MCF 10A (cell line): ENCODE data around the gene OR4N5. TPM values are rescaled to one million over a fixed set of nuclear protein-coding genes. Genes with fewer than 3 reads are reported as not detected.
"Not testable (repeated sequence)": the region's sequence is repeated elsewhere in the genome, so short reads cannot be mapped to it uniquely, and the experiment has no call there.

Experiments
- Bru-seq: library from RNA; stranded (reverse); fragments of 400-500 nt; gene quantifications from one replicate; lab custom pipeline; 2021; lab: Mats Ljungman, UMichigan
- BruChase-seq, 2 experiments: library from RNA; stranded (reverse); fragments of 400-500 nt; gene quantifications; one replicate each; lab custom pipeline; 2021; lab: Mats Ljungman, UMichigan
- BruUV-seq: library from RNA; stranded (reverse); fragments of 400-500 nt; replicated peaks from 2 replicates; lab custom pipeline; 2021; lab: Mats Ljungman, UMichigan
- CTCF ChIA-PET: fragments of 300-600 bp; sonication (Branson Sonifier 250); formaldehyde crosslinking; extraction: SDS; loops from one replicate; lab custom pipeline; 2021; ENCODE audit warnings: antibody characterized with exemption, inconsistent platforms; lab: Yijun Ruan, JAX
- POLR2A ChIA-PET: fragments of 300-600, 350-650 bp; sonication (Branson Sonifier 250); formaldehyde crosslinking; extraction: SDS; loops from one replicate; lab custom pipeline; 2020; ENCODE audit warnings: antibody characterized with exemption, inconsistent platforms; lab: Yijun Ruan, JAX
- DNase-seq: peaks from one replicate; pipeline ENCODE4 v3.0.0-alpha.2; 2018; ENCODE audit not compliant: unreplicated experiment
- H3K27ac Mint-ChIP-seq: one replicate; pipeline ENCODE4 v1.8.0; 2022; ENCODE audit warnings: mild to moderate bottlenecking, low read depth, mixed read lengths; ENCODE audit not compliant: unreplicated experiment
- H3K27me3 Mint-ChIP-seq: one replicate; pipeline ENCODE4 v1.8.0; 2022; ENCODE audit warnings: mixed read lengths; ENCODE audit not compliant: insufficient read depth, unreplicated experiment
- H3K36me3 Mint-ChIP-seq: one replicate; pipeline ENCODE4 v1.8.0; 2022; ENCODE audit warnings: mild to moderate bottlenecking, moderate library complexity, mixed read lengths; ENCODE audit not compliant: insufficient read depth, unreplicated experiment
- H3K4me1 Mint-ChIP-seq: one replicate; pipeline ENCODE4 v1.8.0; 2022; ENCODE audit warnings: mixed read lengths; ENCODE audit not compliant: insufficient read depth, unreplicated experiment
- H3K4me3 Mint-ChIP-seq: one replicate; pipeline ENCODE4 v1.8.0; 2022; ENCODE audit warnings: mild to moderate bottlenecking, moderate library complexity, mixed read lengths; ENCODE audit not compliant: unreplicated experiment
- H3K9me3 Mint-ChIP-seq: one replicate; pipeline ENCODE4 v1.8.0; 2022; ENCODE audit warnings: mixed read lengths; ENCODE audit not compliant: unreplicated experiment
- intact Hi-C: fragments of 100-400 bp; cut with micrococcal nuclease; formaldehyde crosslinking; loops from 2 replicates; pipeline ENCODE4 v1.14.1; 2022
- long read RNA-seq: library from polyadenylated mRNA; stranded (forward); transcript quantifications from one replicate; pipeline ENCODE4 v2.0.0, GENCODE V29; 2022
- total RNA-seq: library from RNA; stranded (reverse); gene quantifications from 2 replicates; pipeline ENCODE4 v1.2.3, GENCODE V29; 2022
- TF ChIP-seq, protein P1 (sequence below): fragments of 200-600 bp; IDR thresholded peaks from one replicate; pipeline ENCODE4 v1.8.0; 2022; ENCODE audit warnings: antibody characterized with exemption, mild to moderate bottlenecking; ENCODE audit not compliant: unreplicated experiment

The OR4N5 gene
- total RNA-seq (not detected in 2 replicates), Bru-seq, nascent RNA (not detected), BruChase-seq, experiment 1, labeled RNA remaining after a 6-hour chase (not detected), BruChase-seq, experiment 2, labeled RNA remaining after a 2-hour chase (not detected)
- long read RNA-seq = 0 reads

DNA sequence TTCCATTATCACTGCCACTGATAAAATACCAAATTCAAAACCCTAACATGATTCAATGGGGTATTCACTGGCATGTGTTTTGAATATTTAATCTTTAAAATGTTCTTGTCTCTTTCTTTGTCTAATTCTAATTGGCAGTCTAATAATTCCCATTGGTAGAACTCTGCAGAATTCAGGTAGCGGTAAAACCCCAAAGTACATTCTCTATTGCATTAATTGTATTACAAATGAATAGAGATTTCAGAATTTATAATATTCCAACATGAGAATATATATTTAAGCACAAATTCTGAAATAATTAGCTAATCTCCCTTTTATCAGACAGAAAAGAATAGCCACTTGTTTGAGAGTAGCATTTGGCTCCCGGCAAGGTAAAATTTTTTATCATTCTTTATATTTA is at the start of gene OR4N5:
Gene OR4N5, plus strand, starts transcription at position 301 of the 400 bp plus-strand sequence. CDS start 4,916 bp downstream, outside the sequence.
- BruUV-seq = no TSS peak
- no peaks in the 10 kb centered on the region for H3K36me3 Mint-ChIP-seq
- H3K4me1 Mint-ChIP-seq = no peaks in the 10 kb centered on the region
- TF ChIP-seq, protein P1, sequence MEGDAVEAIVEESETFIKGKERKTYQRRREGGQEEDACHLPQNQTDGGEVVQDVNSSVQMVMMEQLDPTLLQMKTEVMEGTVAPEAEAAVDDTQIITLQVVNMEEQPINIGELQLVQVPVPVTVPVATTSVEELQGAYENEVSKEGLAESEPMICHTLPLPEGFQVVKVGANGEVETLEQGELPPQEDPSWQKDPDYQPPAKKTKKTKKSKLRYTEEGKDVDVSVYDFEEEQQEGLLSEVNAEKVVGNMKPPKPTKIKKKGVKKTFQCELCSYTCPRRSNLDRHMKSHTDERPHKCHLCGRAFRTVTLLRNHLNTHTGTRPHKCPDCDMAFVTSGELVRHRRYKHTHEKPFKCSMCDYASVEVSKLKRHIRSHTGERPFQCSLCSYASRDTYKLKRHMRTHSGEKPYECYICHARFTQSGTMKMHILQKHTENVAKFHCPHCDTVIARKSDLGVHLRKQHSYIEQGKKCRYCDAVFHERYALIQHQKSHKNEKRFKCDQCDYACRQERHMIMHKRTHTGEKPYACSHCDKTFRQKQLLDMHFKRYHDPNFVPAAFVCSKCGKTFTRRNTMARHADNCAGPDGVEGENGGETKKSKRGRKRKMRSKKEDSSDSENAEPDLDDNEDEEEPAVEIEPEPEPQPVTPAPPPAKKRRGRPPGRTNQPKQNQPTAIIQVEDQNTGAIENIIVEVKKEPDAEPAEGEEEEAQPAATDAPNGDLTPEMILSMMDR = no peak
- intact Hi-C loops = no loop called here
- ChIA-PET CTCF (no interaction called here), POLR2A (no interaction called here)
- peaks cover 52% of the 10 kb centered on the region for H3K27me3 Mint-ChIP-seq
- H3K9me3 Mint-ChIP-seq = no peaks in the 10 kb centered on the region
- no peak for DNase-seq
- H3K4me3 Mint-ChIP-seq = no peak within 1 kb of the TSS
- H3K27ac Mint-ChIP-seq = no peak within 1 kb of the TSS

- Mint-ChIP-seq H3K9me3 (no peaks in the 10 kb centered on the region), H3K4me1 (no peaks in the 10 kb centered on the region), H3K36me3 (no peaks in the 10 kb centered on the region), H3K27ac (no peak overlapping the region), H3K27me3 (peaks cover 45% of the 10 kb centered on the region), H3K4me3 (no peak overlapping the region)
- TF ChIP-seq, protein P1 = no peak
- ChIA-PET POLR2A (no interaction called here), CTCF (interaction anchor here (0.6 kb wide), 1 partner anchor 21 kb away, joined by 6 read pairs; no protein-coding TSS in a partner anchor)
- no peak for DNase-seq
- no TSS peak for BruUV-seq
- intact Hi-C loops = no loop called here
These were observed 46.6 kb upstream of the OR4N5 start for GRCh38 chr14:20092050-20092449.

DNA sequence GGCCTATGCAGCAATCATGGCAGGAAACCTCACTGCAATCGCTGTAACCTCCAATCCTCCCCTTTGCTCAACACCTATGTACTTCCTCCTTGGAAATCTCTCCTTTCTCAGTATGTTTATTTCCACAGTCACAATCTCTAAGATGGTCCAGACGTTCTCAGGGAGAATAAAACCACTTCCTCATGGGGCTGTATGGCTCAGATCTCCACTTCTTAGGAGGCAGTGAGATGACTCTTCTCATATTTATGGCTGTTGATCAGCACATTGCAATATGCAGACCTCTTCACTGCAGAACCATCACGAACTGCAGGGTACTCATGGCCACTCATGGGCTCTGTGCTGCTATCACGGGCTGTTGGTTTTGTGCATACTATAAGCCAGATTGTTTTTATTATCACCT is 45.2 kb upstream of the OR4N5 start:
- BruUV-seq = no TSS peak
- TF ChIP-seq, protein P1 = no peak
- Mint-ChIP-seq H3K27me3 (peaks cover 45% of the 10 kb centered on the region), H3K4me1 (no peaks in the 10 kb centered on the region), H3K4me3 (no peak overlapping the region), H3K9me3 (no peaks in the 10 kb centered on the region), H3K36me3 (no peaks in the 10 kb centered on the region), H3K27ac (no peak overlapping the region)
- ChIA-PET CTCF (no interaction called here), POLR2A (no interaction called here)
- no peak for DNase-seq
- intact Hi-C loops = no loop called here

DNA sequence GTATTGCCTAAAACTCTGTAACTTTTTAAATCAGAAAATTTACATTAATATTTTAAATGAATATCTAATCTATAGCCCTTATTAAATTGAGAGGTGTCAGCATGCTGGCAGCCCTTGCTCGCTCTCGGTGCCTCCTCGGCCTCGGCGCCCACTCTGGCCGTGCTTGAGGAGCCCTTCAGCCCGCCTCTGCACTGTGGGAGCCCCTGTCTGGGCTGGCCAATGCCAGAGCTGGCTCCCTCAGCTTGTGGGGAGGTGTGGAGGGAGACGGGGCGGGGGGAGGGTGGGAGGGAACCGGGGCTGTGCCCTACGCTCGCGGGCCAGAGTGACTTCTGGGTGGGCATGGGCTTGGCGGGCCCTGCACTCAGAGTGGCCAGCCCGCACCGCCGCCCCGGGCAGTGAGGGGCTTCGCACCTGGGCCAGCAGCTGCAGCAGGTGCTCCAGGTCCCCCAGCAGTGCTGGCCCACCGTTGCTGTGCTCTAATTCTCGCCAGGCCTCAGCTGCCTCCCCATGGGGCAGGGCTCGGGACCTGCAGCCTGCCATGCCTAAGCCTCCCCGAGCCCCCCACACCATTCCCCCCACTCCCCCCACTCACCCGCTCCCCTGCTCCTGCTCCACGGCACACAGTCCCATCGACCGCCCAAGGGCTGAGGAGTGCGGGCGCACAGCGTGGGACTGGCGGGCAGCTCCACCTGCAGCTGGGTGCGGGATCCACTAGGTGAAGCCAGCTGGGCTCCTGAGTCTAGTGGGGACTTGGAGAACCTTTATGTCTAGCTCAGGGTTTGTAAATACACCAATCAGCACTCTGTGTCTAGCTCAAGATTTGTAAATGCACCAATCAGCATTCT is 39.5 kb upstream of the OR4N5 start:
- H3K27ac Mint-ChIP-seq, intact Hi-C loops: not testable (repeated sequence)

More for the DNA sequence above, 39.5 kb upstream of the OR4N5 start:
- DNase-seq, H3K9me3 Mint-ChIP-seq, H3K36me3 Mint-ChIP-seq, POLR2A ChIA-PET, H3K4me1 Mint-ChIP-seq, H3K4me3 Mint-ChIP-seq, BruUV-seq, CTCF ChIA-PET: not testable (repeated sequence)
- peaks cover 17% of the 10 kb centered on the region for H3K27me3 Mint-ChIP-seq
